Measurements from ENCODE around the gene EREG.

The EREG gene

DNA sequence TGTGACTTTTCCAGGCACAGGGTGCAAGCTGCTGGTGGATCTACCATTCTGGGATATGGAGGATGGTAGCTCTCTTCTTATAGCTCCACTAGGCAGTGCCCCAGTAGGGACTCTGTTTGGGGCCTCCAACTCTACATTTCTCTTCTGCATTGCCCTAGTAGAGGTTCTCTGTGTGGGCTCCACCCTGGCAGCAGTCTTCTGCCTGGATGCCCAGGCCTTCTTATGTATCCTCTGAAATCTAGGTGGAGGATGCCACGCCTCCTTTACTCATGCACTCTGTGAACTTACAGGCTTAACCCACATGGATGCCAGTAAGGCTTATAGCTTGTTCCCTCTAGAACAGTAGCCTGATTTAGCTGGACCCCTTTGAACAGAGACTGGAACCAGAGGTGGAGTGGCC lies 20.9 kb upstream of the EREG start:
- DNase-seq (ENCODE audit: low spot score): no peak

DNA sequence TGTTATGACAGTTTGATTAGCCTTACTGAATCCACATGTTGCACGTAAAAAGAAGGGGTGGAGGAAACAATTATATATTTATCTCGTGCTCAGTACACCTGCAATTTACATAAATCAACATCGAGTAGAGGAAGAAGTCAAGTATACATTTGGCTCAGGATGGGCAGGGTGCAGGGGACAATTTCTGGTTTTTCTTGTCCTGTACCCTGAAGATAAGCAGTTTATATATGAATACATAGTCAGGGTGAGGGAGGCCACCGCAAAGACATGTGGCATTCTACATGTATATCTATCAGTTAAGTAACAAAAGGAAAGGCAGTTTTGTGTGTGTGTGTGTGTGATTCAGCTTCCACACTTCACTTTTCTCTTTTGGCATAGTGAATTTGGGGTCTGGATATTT lies 11.1 kb upstream of the EREG start:
- no peak for DNase-seq (ENCODE audit: low spot score)

GRCh38 chr4:74357965-74358364 lies 7.0 kb upstream of the EREG start:
- no peak for DNase-seq (ENCODE audit: low spot score)

- no peak for DNase-seq (ENCODE audit: low spot score)
Measured at GRCh38 chr4:74361671-74362070, 3.3 kb upstream of the EREG start.

GRCh38 chr4:74362347-74362746 lies 2.6 kb upstream of the EREG start:
- no peak for DNase-seq (ENCODE audit: low spot score)

DNA sequence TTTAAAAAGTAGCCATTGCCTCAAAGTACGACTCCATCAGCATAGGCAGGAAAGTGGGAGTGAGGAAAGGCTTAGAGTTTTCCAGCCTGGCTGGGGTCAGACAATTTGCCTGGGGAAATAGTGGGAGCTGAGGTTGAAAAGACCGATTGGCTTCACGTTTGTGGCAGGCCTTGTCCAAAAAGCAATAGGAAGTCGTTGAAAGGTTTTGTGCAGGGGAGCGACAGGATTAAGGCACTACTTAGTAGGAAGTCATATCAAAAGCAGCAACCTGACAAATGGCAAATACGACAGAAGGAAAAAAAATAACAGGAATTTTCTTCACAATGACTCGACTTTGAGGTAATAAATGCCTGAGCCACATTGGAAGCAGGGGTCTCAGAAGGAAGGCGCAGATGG lies 691 bp upstream of the EREG start:
- DNase-seq (ENCODE audit: low spot score): no peak

DNA sequence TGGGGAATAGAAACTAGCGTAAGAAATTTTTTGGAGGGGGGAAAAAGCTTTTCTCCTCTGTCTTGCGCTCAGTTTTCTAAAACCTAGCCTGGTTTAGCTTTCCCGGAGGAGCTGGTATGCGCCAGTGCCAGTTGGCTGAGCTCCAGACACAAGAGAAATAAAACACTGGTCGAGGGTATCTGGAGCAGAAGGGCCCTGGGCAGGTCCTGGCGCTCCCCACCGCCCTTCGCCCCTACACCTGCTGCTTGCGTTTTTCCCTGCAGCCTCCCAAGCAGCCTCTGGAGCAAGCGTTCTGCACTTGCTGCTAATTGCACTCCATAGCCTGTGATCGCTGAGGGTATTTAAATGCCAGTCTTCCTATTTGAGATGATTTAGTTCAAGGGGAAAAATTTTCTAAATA lies 816 bp downstream of the EREG start:
- no peak for DNase-seq (ENCODE audit: low spot score)

DNA sequence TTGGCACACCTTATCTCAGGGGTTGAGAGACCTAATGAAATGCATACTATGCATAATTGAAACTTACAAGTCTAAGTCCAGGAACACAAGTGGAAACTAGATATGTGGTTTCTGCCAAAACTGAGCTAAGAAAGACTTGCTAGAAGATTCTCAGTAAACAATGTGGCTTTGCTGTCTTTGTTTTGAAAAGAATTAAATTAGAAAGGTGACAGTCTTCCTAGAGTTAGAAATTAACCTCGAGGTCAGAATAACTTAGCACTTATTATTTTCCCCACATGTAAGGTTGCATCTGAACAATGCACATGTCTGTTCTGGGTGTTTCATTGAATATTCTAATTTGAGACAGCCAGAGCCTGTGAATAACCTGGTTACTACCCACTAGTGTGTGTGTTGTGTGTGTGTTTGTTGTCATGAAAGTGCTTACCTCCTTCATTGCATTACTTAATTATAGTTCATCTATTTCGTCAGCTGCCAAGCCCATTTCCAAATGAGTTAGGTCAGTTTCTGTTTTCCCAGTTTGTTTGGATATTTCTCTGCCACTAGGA lies 1.5 kb downstream of the EREG start:
- no peak for DNase-seq (ENCODE audit: low spot score)

- DNase-seq (ENCODE audit: low spot score): no peak
Measured at GRCh38 chr4:74367656-74368290, 2.8 kb downstream of the EREG start.

- no peak for DNase-seq (ENCODE audit: low spot score)
Measured at GRCh38 chr4:74368596-74368995, 3.7 kb downstream of the EREG start.

DNA sequence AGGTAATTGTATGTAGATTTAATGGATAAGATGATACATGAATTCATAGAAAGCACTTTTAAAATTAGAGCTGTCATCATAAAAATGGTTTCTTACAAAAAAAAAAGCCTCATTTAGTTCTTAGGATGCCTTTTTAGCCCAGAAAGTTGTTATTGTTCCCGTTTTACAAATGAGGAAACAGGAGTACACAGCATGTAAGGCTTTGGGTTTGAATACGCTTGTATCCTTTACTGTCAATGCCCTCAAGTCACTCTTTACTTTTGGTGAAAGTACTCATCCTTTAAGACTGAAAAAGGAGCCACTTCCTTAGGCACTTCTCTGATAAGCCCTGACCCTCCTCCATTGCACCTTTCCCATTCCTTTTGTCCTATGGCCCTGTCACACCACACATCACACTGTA lies 4.9 kb downstream of the EREG start:
- DNase-seq (ENCODE audit: low spot score): no peak

DNA sequence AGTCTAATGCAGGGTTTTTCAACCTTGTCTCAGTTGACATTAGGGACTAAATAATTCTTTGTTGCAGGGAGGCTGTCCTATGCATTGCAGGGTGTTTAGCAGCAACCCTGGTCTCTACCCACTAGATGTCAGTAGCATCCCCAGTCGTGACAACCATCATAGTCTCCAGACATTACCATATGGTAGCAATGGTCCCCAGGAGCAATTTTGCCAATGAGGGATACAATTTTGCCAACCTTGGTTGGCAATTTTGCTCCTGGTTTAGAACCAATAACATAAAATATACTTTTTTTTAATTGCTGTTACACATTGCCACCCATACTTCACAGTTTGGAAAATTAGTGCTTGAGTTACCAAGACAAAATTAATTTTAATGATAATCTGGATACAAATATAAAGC lies 6.0 kb downstream of the EREG start:
- DNase-seq (ENCODE audit: low spot score): peak; percentile 47

- no peak for DNase-seq (ENCODE audit: low spot score)
Measured at GRCh38 chr4:74374128-74374527, 9.2 kb downstream of the EREG start.

GRCh38 chr4:74374561-74375327 lies 9.8 kb downstream of the EREG start:
- DNase-seq (ENCODE audit: low spot score): peak; percentile 70

DNA sequence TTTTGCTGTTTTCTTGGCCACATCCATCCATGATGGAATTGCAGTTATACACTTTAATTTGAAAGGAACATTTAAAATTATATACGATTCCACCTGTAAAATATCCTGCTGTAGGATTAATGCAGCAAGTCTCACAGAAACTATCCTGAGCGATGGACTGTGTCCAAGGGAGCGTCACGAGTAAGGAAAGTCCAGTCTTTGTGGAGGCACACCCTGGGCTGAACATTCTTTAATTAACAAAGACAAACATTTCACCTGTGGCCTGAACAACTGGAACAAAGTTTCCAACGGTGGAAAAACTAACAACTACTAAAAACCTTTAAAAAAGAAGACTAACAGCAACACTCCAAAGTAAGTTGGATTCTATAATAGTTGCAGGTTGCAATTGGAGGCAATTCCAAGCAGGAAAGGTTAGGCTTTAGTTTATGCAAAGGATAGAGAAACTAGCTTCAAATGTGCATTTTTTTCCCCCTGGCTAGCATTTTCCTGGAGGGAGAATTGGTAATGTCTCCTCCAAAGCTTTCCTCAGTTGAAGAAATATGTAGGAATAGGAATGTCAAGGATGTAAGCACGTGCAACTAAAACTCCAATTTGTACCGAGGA lies 11.0 kb downstream of the EREG start:
- DNase-seq (ENCODE audit: low spot score): no peak

DNA sequence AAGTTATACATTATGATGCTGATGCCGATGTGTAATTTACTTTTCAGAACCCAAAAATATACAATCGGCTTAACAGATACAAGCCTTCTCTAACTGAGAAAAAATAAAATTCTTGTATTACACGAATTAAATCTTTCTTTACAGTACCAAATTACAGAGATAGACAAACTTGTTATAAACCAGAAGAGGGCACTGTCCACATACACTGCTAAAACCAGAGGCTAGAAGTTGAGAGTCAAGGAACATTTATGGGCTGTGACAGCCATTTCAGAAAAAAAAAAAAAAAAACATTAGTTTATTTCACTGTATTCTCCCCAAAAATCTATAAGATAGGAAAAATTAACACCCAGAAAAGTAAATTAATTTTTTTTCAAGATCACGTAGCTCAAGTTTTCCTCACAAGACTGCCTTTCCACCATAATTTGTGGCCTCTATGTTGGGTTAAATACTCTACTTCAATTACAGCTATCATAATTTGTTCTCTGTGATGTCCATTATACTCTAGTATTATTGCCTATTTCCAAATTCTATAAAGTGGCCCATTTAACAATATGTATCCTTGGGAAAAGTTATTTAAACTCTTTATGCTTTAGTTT lies 12.0 kb downstream of the EREG start:
- DNase-seq (ENCODE audit: low spot score): peak; percentile 76

DNA sequence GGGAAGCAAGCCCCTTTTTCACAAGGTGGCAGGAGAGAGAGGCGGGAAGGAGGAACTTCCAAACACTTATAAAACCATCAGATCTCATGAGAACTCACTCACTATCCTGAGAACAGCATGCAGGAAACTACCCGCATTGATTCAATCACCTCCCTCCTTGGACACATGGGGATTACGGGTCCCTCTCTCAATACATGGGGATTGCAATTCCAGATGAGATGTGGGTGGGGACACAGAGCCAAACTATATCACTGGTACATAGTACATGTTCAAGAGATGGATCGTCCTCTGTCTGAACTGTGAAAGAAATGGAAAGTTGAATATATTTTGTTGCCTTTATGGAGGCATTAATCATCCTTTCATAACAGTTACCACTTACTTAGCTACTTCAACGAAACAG lies 12.8 kb downstream of the EREG start:
- DNase-seq (ENCODE audit: low spot score): no peak

GRCh38 chr4:74378573-74378972 lies 13.6 kb downstream of the EREG start:
- no peak for DNase-seq (ENCODE audit: low spot score)

- no peak for DNase-seq (ENCODE audit: low spot score)
Measured at GRCh38 chr4:74379912-74380311, 15.0 kb downstream of the EREG start.

DNA sequence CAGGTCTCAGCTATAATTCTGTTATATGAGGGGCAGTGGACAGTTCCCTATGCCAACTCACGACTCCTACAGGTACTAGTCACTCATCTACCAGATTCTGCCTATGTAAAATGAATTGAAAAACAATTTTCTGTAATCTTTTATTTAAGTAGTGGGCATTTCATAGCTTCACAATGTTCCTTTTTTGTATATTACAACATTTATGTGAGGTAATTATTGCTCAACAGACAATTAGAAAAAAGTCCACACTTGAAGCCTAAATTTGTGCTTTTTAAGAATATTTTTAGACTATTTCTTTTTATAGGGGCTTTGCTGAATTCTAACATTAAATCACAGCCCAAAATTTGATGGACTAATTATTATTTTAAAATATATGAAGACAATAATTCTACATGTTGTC lies 20.4 kb downstream of the EREG start:
- DNase-seq (ENCODE audit: low spot score): no peak

GRCh38 chr4:74386159-74386558 lies 21.2 kb downstream of the EREG start:
- no peak for DNase-seq (ENCODE audit: low spot score)

DNA sequence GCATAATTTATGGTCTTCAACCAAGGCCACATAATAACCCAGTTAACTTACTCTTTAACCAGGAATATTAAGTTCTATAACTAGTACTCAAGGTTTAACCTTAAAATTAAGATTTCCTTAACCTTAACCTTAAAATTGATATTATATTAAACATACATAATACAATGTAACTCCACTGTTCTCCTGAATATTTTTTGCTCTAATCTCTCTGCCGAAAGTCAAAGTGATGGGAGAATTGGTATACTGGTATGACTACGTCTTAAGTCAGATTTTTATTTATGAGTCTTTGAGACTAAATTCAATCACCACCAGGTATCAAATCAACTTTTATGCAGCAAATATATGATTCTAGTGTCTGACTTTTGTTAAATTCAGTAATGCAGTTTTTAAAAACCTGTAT lies 22.8 kb downstream of the EREG start:
- no peak for DNase-seq (ENCODE audit: low spot score)

DNA sequence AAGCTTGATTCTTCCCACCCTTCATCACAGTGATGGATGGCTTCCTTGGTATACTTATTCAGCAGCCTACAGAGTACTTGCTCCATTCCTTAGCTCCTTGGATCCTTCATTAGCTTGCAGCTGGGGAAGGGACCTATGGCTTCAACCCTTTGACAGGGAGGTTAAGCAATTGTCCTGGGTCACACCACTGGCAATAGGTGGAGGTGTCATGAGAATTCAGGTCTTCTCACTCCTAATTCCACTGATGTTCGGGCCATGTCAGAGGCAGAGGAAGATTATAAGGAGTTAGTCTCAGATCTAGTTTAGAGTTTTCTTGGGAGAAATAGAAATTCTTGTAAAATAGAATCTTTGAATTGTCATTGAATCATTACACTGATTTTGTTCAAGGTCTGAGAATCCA lies 24.5 kb downstream of the EREG start:
- no peak for DNase-seq (ENCODE audit: low spot score)

Measured in COLO829 (cell line).